HG03066 (cell line): Measurements from ENCODE around the gene TRAFD1.
"Not testable (repeated sequence)": the region's sequence is repeated elsewhere in the genome, so short reads cannot be mapped to it uniquely, and the experiment has no call there.

Source experiments
- ATAC-seq: cut with Tn5 transposase; IDR thresholded peaks from one replicate; pipeline ENCODE4 v1.9.1; 2021; ENCODE audit warnings: low read depth; ENCODE audit not compliant: unreplicated experiment

Gene TRAFD1

GRCh38 chr12:112158461-112159145, 33.2 kb downstream of the TRAFD1 start:
- ATAC-seq, result not testable (repeated sequence)

GRCh38 chr12:112159146-112159541, 33.8 kb downstream of the TRAFD1 start:
- no peak for ATAC-seq

- ATAC-seq, result no peak
Observed at GRCh38 chr12:112160611-112161010, 35.3 kb downstream of the TRAFD1 start.

GRCh38 chr12:112161711-112162110, 36.4 kb downstream of the TRAFD1 start:
- no peak for ATAC-seq

GRCh38 chr12:112162241-112162790, 37.0 kb downstream of the TRAFD1 start:
- ATAC-seq, result no peak

GRCh38 chr12:112163056-112163455, 37.7 kb downstream of the TRAFD1 start:
- ATAC-seq, result no peak

GRCh38 chr12:112163471-112163991, 38.2 kb downstream of the TRAFD1 start:
- ATAC-seq, result no peak

- no peak for ATAC-seq
Observed at GRCh38 chr12:112164011-112164660, 38.8 kb downstream of the TRAFD1 start.

GRCh38 chr12:112165624-112166023, 40.3 kb downstream of the TRAFD1 start:
- no peak for ATAC-seq

GRCh38 chr12:112166051-112167015, 41.0 kb downstream of the TRAFD1 start:
- no peak for ATAC-seq

- ATAC-seq, result no peak
Observed at GRCh38 chr12:112167031-112167461, 41.7 kb downstream of the TRAFD1 start.

- no peak for ATAC-seq
Observed at GRCh38 chr12:112167718-112168525, 42.6 kb downstream of the TRAFD1 start.

GRCh38 chr12:112168561-112168971, 43.2 kb downstream of the TRAFD1 start:
- ATAC-seq, result no peak

- no peak for ATAC-seq
Observed at GRCh38 chr12:112169161-112169872, 44.0 kb downstream of the TRAFD1 start.

- no peak for ATAC-seq
Observed at GRCh38 chr12:112169966-112170365, 44.6 kb downstream of the TRAFD1 start.

- ATAC-seq, result no peak
Observed at GRCh38 chr12:112170376-112170775, 45.0 kb downstream of the TRAFD1 start.

GRCh38 chr12:112170971-112171596, 45.7 kb downstream of the TRAFD1 start:
- no peak for ATAC-seq

- ATAC-seq, result no peak
Observed at GRCh38 chr12:112172556-112173324, 47.4 kb downstream of the TRAFD1 start.
